HFFc6 (cell line): ENCODE measurements around the gene ELFN1. TPM values are rescaled to one million over a fixed set of nuclear protein-coding genes. Genes with fewer than 3 reads are reported as not detected.

Experiments
- DNase-seq: peaks from one replicate; pipeline ENCODE4 v3.0.0-alpha.2; 2018
- H3K27ac Mint-ChIP-seq: 2 replicates; pipeline ENCODE4 v1.8.0; 2020; ENCODE audit warnings: mild to moderate bottlenecking, mixed read lengths
- H3K27me3 Mint-ChIP-seq: 2 replicates; pipeline ENCODE4 v1.8.0; 2021; ENCODE audit warnings: mild to moderate bottlenecking, moderate library complexity, mixed read lengths; ENCODE audit not compliant: insufficient read depth
- H3K36me3 Mint-ChIP-seq: 2 replicates; pipeline ENCODE4 v1.8.0; 2021; ENCODE audit warnings: low read depth, mixed read lengths
- H3K4me1 Mint-ChIP-seq: 2 replicates; pipeline ENCODE4 v1.8.0; 2020; ENCODE audit warnings: low read depth, mixed read lengths
- H3K4me3 Mint-ChIP-seq: 2 replicates; pipeline ENCODE4 v1.8.0; 2020; ENCODE audit warnings: mild to moderate bottlenecking, moderate library complexity, mixed read lengths
- H3K9me3 Mint-ChIP-seq: 2 replicates; pipeline ENCODE4 v1.8.0; 2020; ENCODE audit warnings: mild to moderate bottlenecking, mixed read lengths
- total RNA-seq, 6 experiments: library from RNA; stranded (reverse); fragmentation: NEBNext Ultra II Directional; extraction: Animal tissue kit (Norgen Biotek cat#: 25700); gene quantifications; 2 replicates in 1 of 6; 3 replicates in 5 of 6; pipeline ENCODE4 v1.2.3, GENCODE V29; 2021
- TF ChIP-seq, protein P1 (sequence below): fragments of 200-600 bp; sonication (generic); IDR thresholded peaks from 2 replicates; pipeline ENCODE4 v1.5.0; 2021; ENCODE audit warnings: antibody characterized with exemption, mild to moderate bottlenecking

The ELFN1 gene
- total RNA-seq, 6 experiments from 2014 or later, result 1.5 to 4.2 (median 1.6) TPM

GRCh38 chr7:1700536-1701333, 30.7 kb downstream of the ELFN1 start:
- TF ChIP-seq, protein P1, sequence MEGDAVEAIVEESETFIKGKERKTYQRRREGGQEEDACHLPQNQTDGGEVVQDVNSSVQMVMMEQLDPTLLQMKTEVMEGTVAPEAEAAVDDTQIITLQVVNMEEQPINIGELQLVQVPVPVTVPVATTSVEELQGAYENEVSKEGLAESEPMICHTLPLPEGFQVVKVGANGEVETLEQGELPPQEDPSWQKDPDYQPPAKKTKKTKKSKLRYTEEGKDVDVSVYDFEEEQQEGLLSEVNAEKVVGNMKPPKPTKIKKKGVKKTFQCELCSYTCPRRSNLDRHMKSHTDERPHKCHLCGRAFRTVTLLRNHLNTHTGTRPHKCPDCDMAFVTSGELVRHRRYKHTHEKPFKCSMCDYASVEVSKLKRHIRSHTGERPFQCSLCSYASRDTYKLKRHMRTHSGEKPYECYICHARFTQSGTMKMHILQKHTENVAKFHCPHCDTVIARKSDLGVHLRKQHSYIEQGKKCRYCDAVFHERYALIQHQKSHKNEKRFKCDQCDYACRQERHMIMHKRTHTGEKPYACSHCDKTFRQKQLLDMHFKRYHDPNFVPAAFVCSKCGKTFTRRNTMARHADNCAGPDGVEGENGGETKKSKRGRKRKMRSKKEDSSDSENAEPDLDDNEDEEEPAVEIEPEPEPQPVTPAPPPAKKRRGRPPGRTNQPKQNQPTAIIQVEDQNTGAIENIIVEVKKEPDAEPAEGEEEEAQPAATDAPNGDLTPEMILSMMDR, result no peak
- Mint-ChIP-seq H3K4me3 (no peak overlapping the region), H3K9me3 (peaks cover 19% of the 10 kb centered on the region)

DNA sequence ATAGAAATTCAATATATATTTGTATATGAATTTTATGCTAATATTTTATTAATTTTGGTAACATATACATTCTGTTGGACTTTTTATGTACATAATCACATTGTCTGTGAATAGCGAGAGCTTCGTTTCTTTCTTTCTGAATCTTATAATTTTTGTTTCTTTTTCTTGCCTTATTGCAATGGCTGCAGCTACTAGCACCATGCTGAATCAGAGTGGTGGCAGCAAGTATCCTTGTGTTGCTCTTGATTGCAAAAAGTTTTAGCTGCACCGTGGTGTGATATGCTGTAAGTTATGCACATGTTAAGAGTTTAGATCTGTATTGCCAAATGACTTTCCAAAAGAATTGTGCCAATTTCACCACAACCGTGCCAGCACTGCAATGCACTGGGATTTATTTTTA, 32.6 kb downstream of the ELFN1 start:
- no peak for DNase-seq
- TF ChIP-seq, protein P1, result no peak
- peaks cover under 1% of the 10 kb centered on the region; the same call in 1 of the 2 replicates for H3K27me3 Mint-ChIP-seq
- no peak overlapping the region for H3K27ac Mint-ChIP-seq
- peaks cover 19% of the 10 kb centered on the region for H3K9me3 Mint-ChIP-seq
- H3K4me1 Mint-ChIP-seq, result no peaks in the 10 kb centered on the region
- H3K4me3 Mint-ChIP-seq, result no peak overlapping the region
- H3K36me3 Mint-ChIP-seq, result peaks cover 24% of the 10 kb centered on the region; the same call in 1 of the 2 replicates

More at GRCh38 chr7:1700536-1701333, 30.7 kb downstream of the ELFN1 start:
- Mint-ChIP-seq H3K4me1 (no peaks in the 10 kb centered on the region), H3K36me3 (peaks cover 24% of the 10 kb centered on the region; the same call in 1 of the 2 replicates), H3K27me3 (peaks cover 1% of the 10 kb centered on the region; the same call in 1 of the 2 replicates), H3K27ac (no peak overlapping the region)
- DNase-seq, result no peak

DNA sequence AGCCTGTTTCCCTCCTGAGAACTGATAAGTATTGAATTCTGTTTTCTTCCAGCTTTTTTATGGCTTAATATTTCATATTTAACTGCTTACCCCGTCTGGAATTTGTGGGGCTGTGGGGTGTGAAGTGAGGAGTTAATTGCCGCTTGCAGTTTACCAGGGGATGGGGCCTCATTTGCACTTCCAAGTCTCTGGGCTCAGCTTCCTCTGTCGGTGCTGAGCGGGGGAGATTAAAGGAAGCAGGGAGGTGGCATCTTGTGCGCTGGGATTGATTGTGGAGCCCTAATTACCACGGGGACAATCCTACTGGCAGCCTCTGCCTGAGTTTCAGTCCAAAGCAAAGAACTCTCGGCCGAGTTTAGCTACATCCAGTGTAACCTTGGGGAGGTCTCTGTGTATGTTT, 33.4 kb downstream of the ELFN1 start:
- TF ChIP-seq, protein P1, result no peak
- Mint-ChIP-seq H3K4me3 (no peak overlapping the region), H3K27ac (no peak overlapping the region), H3K27me3 (no peaks in the 10 kb centered on the region), H3K9me3 (peaks cover 19% of the 10 kb centered on the region), H3K36me3 (peaks cover 24% of the 10 kb centered on the region; the same call in 1 of the 2 replicates), H3K4me1 (no peaks in the 10 kb centered on the region)
- no peak for DNase-seq

GRCh38 chr7:1703871-1704810, 34.1 kb downstream of the ELFN1 start:
- Mint-ChIP-seq H3K4me3 (no peak overlapping the region), H3K4me1 (no peaks in the 10 kb centered on the region), H3K9me3 (peaks cover 21% of the 10 kb centered on the region), H3K27me3 (no peaks in the 10 kb centered on the region), H3K27ac (no peak overlapping the region), H3K36me3 (peaks cover 24% of the 10 kb centered on the region; the same call in 1 of the 2 replicates)
- no peak for DNase-seq
- TF ChIP-seq, protein P1, result no peak
